ENCODE measurements around the gene GK.

DNA sequence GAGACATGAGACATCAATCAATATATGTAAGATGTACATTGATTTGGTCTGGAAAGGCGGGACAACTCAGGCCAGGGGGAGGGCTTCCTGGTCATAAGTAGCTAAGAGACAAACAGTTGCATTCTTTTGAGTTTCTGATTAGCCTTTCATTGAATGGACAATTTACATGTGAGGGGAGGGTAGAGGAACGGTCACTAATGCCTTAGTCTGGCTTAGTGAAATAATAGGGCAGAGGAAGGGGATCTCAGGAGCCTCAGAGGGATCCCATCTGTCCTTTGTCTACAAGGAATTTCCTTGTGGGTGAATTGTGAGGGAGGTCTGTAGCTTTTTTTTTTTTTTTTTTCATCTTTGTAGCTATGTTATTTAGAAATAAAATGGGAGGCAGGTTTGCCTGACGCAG, 88.3 kb downstream of the GK start:
- TF ChIP-seq, protein P1, sequence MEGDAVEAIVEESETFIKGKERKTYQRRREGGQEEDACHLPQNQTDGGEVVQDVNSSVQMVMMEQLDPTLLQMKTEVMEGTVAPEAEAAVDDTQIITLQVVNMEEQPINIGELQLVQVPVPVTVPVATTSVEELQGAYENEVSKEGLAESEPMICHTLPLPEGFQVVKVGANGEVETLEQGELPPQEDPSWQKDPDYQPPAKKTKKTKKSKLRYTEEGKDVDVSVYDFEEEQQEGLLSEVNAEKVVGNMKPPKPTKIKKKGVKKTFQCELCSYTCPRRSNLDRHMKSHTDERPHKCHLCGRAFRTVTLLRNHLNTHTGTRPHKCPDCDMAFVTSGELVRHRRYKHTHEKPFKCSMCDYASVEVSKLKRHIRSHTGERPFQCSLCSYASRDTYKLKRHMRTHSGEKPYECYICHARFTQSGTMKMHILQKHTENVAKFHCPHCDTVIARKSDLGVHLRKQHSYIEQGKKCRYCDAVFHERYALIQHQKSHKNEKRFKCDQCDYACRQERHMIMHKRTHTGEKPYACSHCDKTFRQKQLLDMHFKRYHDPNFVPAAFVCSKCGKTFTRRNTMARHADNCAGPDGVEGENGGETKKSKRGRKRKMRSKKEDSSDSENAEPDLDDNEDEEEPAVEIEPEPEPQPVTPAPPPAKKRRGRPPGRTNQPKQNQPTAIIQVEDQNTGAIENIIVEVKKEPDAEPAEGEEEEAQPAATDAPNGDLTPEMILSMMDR (IDR thresholded peaks at IDR 0.05) = no peak
- TF ChIP-seq EZH2 (IDR thresholded peaks at IDR 0.05; ENCODE audit: borderline replicate concordance, insufficient read depth, low read depth, low read length, poor library complexity, severe bottlenecking) = no peak

Data from B cell (primary cell).